ENCODE data around the gene IVNS1ABP.
"Not testable (repeated sequence)": the region's sequence is repeated elsewhere in the genome, so short reads cannot be mapped to it uniquely, and the experiment has no call there.

IVNS1ABP gene

GRCh38 chr1:185317034-185317885 is at the start of gene IVNS1ABP:
Gene IVNS1ABP, minus strand, starts transcription at chr1:185317243. Its CDS starts 7,750 bp downstream, at chr1:185309493.
- peak within 1 kb of the TSS; percentile 97 for H3K4me3 ChIP-seq (ENCODE audit: low read length)
- H3K4me1 ChIP-seq (ENCODE audit: control insufficient read depth, insufficient read depth, low read length) = peaks cover 29% of the 10 kb centered on the region
- no peaks in the 10 kb centered on the region for H3K9me3 ChIP-seq (ENCODE audit: control insufficient read depth, low read length)
- no peaks in the 10 kb centered on the region for H3K36me3 ChIP-seq (ENCODE audit: control insufficient read depth, insufficient read depth, low read length)
- no peaks in the 10 kb centered on the region for H3K27me3 ChIP-seq (ENCODE audit: control insufficient read depth, insufficient read depth, low read length)
- H3K9ac ChIP-seq (ENCODE audit: low read length) = peak within 1 kb of the TSS; percentile 95

GRCh38 chr1:185365951-185366350 is 48.9 kb upstream of the IVNS1ABP start:
- H3K4me3 ChIP-seq (ENCODE audit: low read length) = no peak overlapping the region
- H3K4me1 ChIP-seq (ENCODE audit: control insufficient read depth, insufficient read depth, low read length) = peaks cover 35% of the 10 kb centered on the region
- H3K9ac ChIP-seq (ENCODE audit: low read length) = no peak overlapping the region
- H3K9me3 ChIP-seq (ENCODE audit: control insufficient read depth, low read length) = no peaks in the 10 kb centered on the region
- no peaks in the 10 kb centered on the region for H3K27me3 ChIP-seq (ENCODE audit: control insufficient read depth, insufficient read depth, low read length)
- no peaks in the 10 kb centered on the region for H3K36me3 ChIP-seq (ENCODE audit: control insufficient read depth, insufficient read depth, low read length)

- not testable (repeated sequence) for H3K27me3 ChIP-seq (ENCODE audit: control insufficient read depth, insufficient read depth, low read length)
Measured at GRCh38 chr1:185364528-185364927, 47.5 kb upstream of the IVNS1ABP start.

GRCh38 chr1:185363205-185363604 is 46.2 kb upstream of the IVNS1ABP start:
- Histone ChIP-seq H3K36me3 (ENCODE audit: control insufficient read depth, insufficient read depth, low read length) (no peaks in the 10 kb centered on the region), H3K4me3 (ENCODE audit: low read length) (no peak overlapping the region), H3K9ac (ENCODE audit: low read length) (no peak overlapping the region), H3K9me3 (ENCODE audit: control insufficient read depth, low read length) (no peaks in the 10 kb centered on the region), H3K4me1 (ENCODE audit: control insufficient read depth, insufficient read depth, low read length) (peaks cover 16% of the 10 kb centered on the region), H3K27me3 (ENCODE audit: control insufficient read depth, insufficient read depth, low read length) (no peaks in the 10 kb centered on the region)

More at GRCh38 chr1:185364528-185364927, 47.5 kb upstream of the IVNS1ABP start:
- H3K4me3 ChIP-seq (ENCODE audit: low read length); H3K9me3 ChIP-seq (ENCODE audit: control insufficient read depth, low read length); H3K9ac ChIP-seq (ENCODE audit: low read length); H3K36me3 ChIP-seq (ENCODE audit: control insufficient read depth, insufficient read depth, low read length): not testable (repeated sequence)
- H3K4me1 ChIP-seq (ENCODE audit: control insufficient read depth, insufficient read depth, low read length) = peaks cover 30% of the 10 kb centered on the region

GRCh38 chr1:185360714-185361113 is 43.7 kb upstream of the IVNS1ABP start:
- H3K36me3 ChIP-seq (ENCODE audit: control insufficient read depth, insufficient read depth, low read length) = no peaks in the 10 kb centered on the region
- peaks cover 3% of the 10 kb centered on the region for H3K4me1 ChIP-seq (ENCODE audit: control insufficient read depth, insufficient read depth, low read length)
- H3K9ac ChIP-seq (ENCODE audit: low read length) = no peak overlapping the region
- H3K9me3 ChIP-seq (ENCODE audit: control insufficient read depth, low read length) = no peaks in the 10 kb centered on the region
- no peak overlapping the region for H3K4me3 ChIP-seq (ENCODE audit: low read length)
- H3K27me3 ChIP-seq (ENCODE audit: control insufficient read depth, insufficient read depth, low read length) = no peaks in the 10 kb centered on the region

- Histone ChIP-seq H3K27me3 (ENCODE audit: control insufficient read depth, insufficient read depth, low read length) (no peaks in the 10 kb centered on the region), H3K9me3 (ENCODE audit: control insufficient read depth, low read length) (no peaks in the 10 kb centered on the region), H3K36me3 (ENCODE audit: control insufficient read depth, insufficient read depth, low read length) (no peaks in the 10 kb centered on the region), H3K4me3 (ENCODE audit: low read length) (no peak overlapping the region), H3K4me1 (ENCODE audit: control insufficient read depth, insufficient read depth, low read length) (no peaks in the 10 kb centered on the region), H3K9ac (ENCODE audit: low read length) (no peak overlapping the region)
Measured at GRCh38 chr1:185358957-185359356, 41.9 kb upstream of the IVNS1ABP start.

- H3K4me3 ChIP-seq (ENCODE audit: low read length) = no peak overlapping the region
- H3K27me3 ChIP-seq (ENCODE audit: control insufficient read depth, insufficient read depth, low read length) = no peaks in the 10 kb centered on the region
- no peaks in the 10 kb centered on the region for H3K9me3 ChIP-seq (ENCODE audit: control insufficient read depth, low read length)
- H3K36me3 ChIP-seq (ENCODE audit: control insufficient read depth, insufficient read depth, low read length) = no peaks in the 10 kb centered on the region
- no peaks in the 10 kb centered on the region for H3K4me1 ChIP-seq (ENCODE audit: control insufficient read depth, insufficient read depth, low read length)
- H3K9ac ChIP-seq (ENCODE audit: low read length) = no peak overlapping the region
Measured at GRCh38 chr1:185355947-185356346, 38.9 kb upstream of the IVNS1ABP start.

GRCh38 chr1:185353124-185353523 is 36.1 kb upstream of the IVNS1ABP start:
- Histone ChIP-seq H3K4me3 (ENCODE audit: low read length) (no peak overlapping the region), H3K27me3 (ENCODE audit: control insufficient read depth, insufficient read depth, low read length) (no peaks in the 10 kb centered on the region), H3K9ac (ENCODE audit: low read length) (no peak overlapping the region), H3K9me3 (ENCODE audit: control insufficient read depth, low read length) (no peaks in the 10 kb centered on the region), H3K4me1 (ENCODE audit: control insufficient read depth, insufficient read depth, low read length) (no peaks in the 10 kb centered on the region), H3K36me3 (ENCODE audit: control insufficient read depth, insufficient read depth, low read length) (no peaks in the 10 kb centered on the region)

GRCh38 chr1:185351734-185352466 is 34.9 kb upstream of the IVNS1ABP start:
- H3K9ac ChIP-seq (ENCODE audit: low read length) = no peak overlapping the region
- no peaks in the 10 kb centered on the region for H3K27me3 ChIP-seq (ENCODE audit: control insufficient read depth, insufficient read depth, low read length)
- H3K36me3 ChIP-seq (ENCODE audit: control insufficient read depth, insufficient read depth, low read length) = no peaks in the 10 kb centered on the region
- no peaks in the 10 kb centered on the region for H3K4me1 ChIP-seq (ENCODE audit: control insufficient read depth, insufficient read depth, low read length)
- no peak overlapping the region for H3K4me3 ChIP-seq (ENCODE audit: low read length)
- H3K9me3 ChIP-seq (ENCODE audit: control insufficient read depth, low read length) = no peaks in the 10 kb centered on the region

GRCh38 chr1:185350027-185350442 is 33.0 kb upstream of the IVNS1ABP start:
- Histone ChIP-seq H3K9ac (ENCODE audit: low read length) (no peak overlapping the region), H3K27me3 (ENCODE audit: control insufficient read depth, insufficient read depth, low read length) (no peaks in the 10 kb centered on the region), H3K4me1 (ENCODE audit: control insufficient read depth, insufficient read depth, low read length) (no peaks in the 10 kb centered on the region)

GRCh38 chr1:185349556-185349955 is 32.5 kb upstream of the IVNS1ABP start:
- Histone ChIP-seq H3K36me3 (ENCODE audit: control insufficient read depth, insufficient read depth, low read length) (no peaks in the 10 kb centered on the region), H3K9ac (ENCODE audit: low read length) (no peak overlapping the region), H3K9me3 (ENCODE audit: control insufficient read depth, low read length) (no peaks in the 10 kb centered on the region), H3K4me1 (ENCODE audit: control insufficient read depth, insufficient read depth, low read length) (no peaks in the 10 kb centered on the region), H3K27me3 (ENCODE audit: control insufficient read depth, insufficient read depth, low read length) (no peaks in the 10 kb centered on the region), H3K4me3 (ENCODE audit: low read length) (no peak overlapping the region)

More at GRCh38 chr1:185350027-185350442, 33.0 kb upstream of the IVNS1ABP start:
- Histone ChIP-seq H3K36me3 (ENCODE audit: control insufficient read depth, insufficient read depth, low read length) (no peaks in the 10 kb centered on the region), H3K4me3 (ENCODE audit: low read length) (no peak overlapping the region), H3K9me3 (ENCODE audit: control insufficient read depth, low read length) (no peaks in the 10 kb centered on the region)

GRCh38 chr1:185348985-185349384 is 31.9 kb upstream of the IVNS1ABP start:
- H3K9ac ChIP-seq (ENCODE audit: low read length) = no peak overlapping the region
- no peaks in the 10 kb centered on the region for H3K27me3 ChIP-seq (ENCODE audit: control insufficient read depth, insufficient read depth, low read length)
- no peak overlapping the region for H3K4me3 ChIP-seq (ENCODE audit: low read length)
- H3K36me3 ChIP-seq (ENCODE audit: control insufficient read depth, insufficient read depth, low read length) = no peaks in the 10 kb centered on the region
- H3K9me3 ChIP-seq (ENCODE audit: control insufficient read depth, low read length) = no peaks in the 10 kb centered on the region
- no peaks in the 10 kb centered on the region for H3K4me1 ChIP-seq (ENCODE audit: control insufficient read depth, insufficient read depth, low read length)
